Breast epithelium (tissue), 3 donors: ENCODE data around the gene CLPSL1.

Source experiments
- POLR2A ChIP-seq: fragments of 450-650 bp; IDR thresholded peaks from one replicate; pipeline ENCODE4 v1.6.1; 2016; ENCODE audit warnings: antibody characterized with exemption, mild to moderate bottlenecking, moderate library complexity
- POLR2AphosphoS5 ChIP-seq, 3 donors: sonication (generic); formaldehyde crosslinking; IDR thresholded peaks; one replicate each; pipeline ENCODE4 v1.6.1; 2017; ENCODE audit warnings: antibody characterized with exemption in 3 of 3
- TF ChIP-seq, protein P1 (sequence below), 3 donors: fragments of 450-650 bp; IDR thresholded peaks; one replicate each; pipeline ENCODE4 v1.5.1; 2016 to 2017; ENCODE audit warnings: antibody characterized with exemption in 3 of 3, mild to moderate bottlenecking in 3 of 3, moderate library complexity in 3 of 3

DNA sequence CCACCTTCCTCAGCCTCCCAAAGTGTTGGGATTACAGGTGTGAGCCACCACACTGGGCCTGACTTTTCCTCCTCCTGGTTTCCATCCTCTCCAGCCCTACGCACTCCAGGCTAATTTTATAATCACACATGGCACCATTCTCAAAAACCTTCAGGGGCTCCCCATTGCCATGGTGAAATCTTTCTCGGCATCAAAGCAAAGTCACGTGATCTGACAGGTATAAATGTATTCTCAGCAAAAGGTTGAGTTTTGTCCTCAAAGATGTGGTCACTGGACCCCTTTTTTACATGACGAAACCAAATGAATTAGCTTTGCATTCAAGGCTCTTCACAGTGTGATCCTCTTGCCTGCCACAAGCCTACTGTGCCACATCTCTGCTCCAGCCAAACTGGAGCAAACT is 28.5 kb upstream of the CLPSL1 start:
- TF ChIP-seq, protein P1, sequence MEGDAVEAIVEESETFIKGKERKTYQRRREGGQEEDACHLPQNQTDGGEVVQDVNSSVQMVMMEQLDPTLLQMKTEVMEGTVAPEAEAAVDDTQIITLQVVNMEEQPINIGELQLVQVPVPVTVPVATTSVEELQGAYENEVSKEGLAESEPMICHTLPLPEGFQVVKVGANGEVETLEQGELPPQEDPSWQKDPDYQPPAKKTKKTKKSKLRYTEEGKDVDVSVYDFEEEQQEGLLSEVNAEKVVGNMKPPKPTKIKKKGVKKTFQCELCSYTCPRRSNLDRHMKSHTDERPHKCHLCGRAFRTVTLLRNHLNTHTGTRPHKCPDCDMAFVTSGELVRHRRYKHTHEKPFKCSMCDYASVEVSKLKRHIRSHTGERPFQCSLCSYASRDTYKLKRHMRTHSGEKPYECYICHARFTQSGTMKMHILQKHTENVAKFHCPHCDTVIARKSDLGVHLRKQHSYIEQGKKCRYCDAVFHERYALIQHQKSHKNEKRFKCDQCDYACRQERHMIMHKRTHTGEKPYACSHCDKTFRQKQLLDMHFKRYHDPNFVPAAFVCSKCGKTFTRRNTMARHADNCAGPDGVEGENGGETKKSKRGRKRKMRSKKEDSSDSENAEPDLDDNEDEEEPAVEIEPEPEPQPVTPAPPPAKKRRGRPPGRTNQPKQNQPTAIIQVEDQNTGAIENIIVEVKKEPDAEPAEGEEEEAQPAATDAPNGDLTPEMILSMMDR (IDR thresholded peaks at IDR 0.05), result no peak
- no peak for TF ChIP-seq POLR2AphosphoS5 (IDR thresholded peaks at IDR 0.05)
- no peak for TF ChIP-seq POLR2A
